DMS153 treated with DMSO at 0.1 percent for 48 hours (cell line): ENCODE measurements around the gene MRPL58.
"Not testable (repeated sequence)": the region's sequence is repeated elsewhere in the genome, so short reads cannot be mapped to it uniquely, and the experiment has no call there.

ENCODE experiments used
- DNase-seq: peaks from one replicate; lab custom pipeline; 2025; ENCODE audit not compliant: unreplicated experiment; lab: John Stamatoyannopoulos, UW

MRPL58 gene

GRCh38 chr17:75012096-75012345 is 449 bp upstream of the MRPL58 start:
- no peak for DNase-seq

DNA sequence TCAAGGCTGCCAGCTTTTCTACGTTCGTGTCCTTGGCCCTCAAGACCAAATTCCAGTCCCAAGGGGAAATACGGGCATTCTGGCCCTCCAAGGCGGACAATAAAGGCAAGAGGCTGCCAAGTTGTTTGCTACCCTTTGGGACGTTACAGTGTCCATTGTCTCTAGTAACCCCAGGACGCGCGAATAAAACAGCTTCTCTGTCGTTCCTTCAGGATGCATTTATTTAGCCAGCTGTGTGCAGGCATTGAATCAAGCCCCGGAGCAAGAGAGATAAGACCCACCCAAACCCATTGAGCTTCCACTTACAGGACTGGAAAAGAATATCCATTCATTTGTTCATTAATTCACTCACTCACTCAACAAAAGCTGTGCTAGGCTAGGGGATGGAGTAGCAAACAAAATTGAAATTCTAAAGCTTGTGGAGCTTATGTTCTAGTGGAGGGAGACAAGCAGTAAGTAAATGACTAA is 656 bp downstream of the MRPL58 start:
- no peak for DNase-seq

- no peak for DNase-seq
These were observed 6.7 kb downstream of the MRPL58 start for GRCh38 chr17:75019146-75019545.

DNA sequence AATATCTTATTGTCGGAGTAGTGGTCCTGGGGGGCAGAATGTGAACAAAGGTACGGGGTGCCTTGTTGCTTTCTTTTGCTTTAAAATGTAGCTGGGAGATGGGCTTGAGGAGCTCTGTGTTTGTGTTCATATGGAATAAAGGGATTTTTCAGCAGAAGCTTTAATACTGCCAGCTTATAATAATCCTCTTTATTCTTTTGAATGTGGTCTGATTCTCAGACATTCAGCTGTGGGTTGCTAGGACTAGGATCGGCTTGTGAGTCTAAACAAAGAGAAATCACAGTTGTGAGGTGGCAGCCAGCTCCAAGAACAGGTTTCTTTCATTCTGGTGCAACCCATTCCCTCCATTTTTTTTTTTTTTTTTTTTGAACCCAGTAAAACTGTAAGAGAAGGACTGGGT is 7.2 kb downstream of the MRPL58 start:
- no peak for DNase-seq

- no peak for DNase-seq
These were observed 8.1 kb downstream of the MRPL58 start for GRCh38 chr17:75020331-75021110.

GRCh38 chr17:75024686-75025397 is 12.4 kb downstream of the MRPL58 start:
- DNase-seq: no peak

GRCh38 chr17:75025398-75025734 is 12.9 kb downstream of the MRPL58 start:
- DNase-seq: not testable (repeated sequence)

DNA sequence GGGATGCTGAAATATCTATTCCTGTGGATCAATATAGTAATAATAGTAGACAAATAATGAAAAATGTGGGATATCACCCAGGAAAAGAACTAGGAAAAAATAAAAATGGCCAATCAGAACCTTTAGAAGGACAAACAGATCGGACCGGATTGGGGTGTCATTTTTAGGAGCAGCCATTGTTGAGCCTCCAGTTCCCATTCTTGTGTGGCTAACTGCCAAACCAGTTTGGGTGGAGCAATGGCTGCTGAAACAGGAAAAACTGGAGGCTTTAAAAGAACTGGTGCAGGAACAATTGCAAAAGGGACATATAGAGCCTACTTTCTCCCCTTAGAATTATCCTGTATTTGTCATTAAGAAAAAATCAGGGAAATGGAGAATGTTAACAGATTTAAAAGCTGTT is 14.2 kb downstream of the MRPL58 start:
- not testable (repeated sequence) for DNase-seq

- DNase-seq: no peak
These were observed 17.7 kb downstream of the MRPL58 start for GRCh38 chr17:75030161-75030560.

GRCh38 chr17:75031972-75032719 is 19.7 kb downstream of the MRPL58 start:
- DNase-seq: peak; percentile 66

- DNase-seq: no peak
These were observed 20.3 kb downstream of the MRPL58 start for GRCh38 chr17:75032720-75033280.

GRCh38 chr17:75033346-75034235 is 21.1 kb downstream of the MRPL58 start:
- peak; percentile 78 for DNase-seq

GRCh38 chr17:75034236-75034908 is 21.9 kb downstream of the MRPL58 start:
- peak; percentile 79 for DNase-seq

DNA sequence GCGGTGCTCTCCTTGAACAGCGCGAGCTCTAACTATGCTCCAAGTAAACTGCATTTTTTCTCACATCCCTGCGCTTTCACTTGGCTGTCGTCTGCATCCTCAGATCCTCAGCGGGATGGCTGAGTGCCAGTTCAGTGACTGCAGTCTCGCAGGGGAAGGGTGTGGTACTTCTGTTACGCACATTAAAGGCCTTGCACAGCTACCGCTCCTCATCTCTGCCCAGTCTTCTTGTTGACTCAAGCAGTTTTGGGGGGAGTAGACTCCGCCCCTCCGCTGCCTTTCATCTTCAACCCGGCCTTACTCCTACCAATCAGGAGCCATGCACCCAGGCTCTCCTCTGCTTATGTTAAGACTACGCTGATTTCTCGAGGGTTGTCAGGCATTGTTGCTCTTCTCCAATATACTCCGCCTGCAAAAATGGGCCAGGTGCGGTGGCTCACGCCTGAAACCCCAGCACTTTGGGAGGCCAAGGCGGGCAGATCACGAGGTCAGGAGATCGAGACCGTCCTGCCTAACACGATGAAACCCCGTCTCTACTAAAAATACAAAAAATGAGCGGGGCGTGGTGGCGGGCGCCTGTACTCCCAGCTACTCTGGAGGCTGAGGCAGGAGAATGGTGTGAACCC is 24.3 kb downstream of the MRPL58 start:
- peak; percentile 65 for DNase-seq

- no peak for DNase-seq
These were observed 26.8 kb downstream of the MRPL58 start for GRCh38 chr17:75039238-75039637.

- DNase-seq: no peak
These were observed 29.3 kb downstream of the MRPL58 start for GRCh38 chr17:75041656-75042280.

DNA sequence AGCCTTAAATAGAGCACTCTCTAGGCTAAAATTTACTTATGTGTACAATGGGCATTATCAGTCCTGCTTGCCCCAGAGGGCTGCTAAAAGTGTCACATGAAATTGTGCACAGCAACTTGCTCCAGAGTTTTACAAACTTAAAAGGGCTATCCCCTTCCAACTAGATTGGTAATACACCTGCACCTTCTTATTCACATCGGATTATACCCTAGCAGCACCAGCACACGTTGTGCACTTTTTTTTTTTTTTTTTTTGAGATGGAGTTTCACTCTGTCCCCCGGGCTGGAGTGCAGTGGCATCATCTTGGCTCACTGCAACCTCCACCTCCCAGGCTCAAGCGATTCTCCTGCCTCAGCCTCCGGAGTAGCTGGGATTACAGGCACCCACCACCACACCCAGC is 31.3 kb downstream of the MRPL58 start:
- DNase-seq: not testable (repeated sequence)

GRCh38 chr17:75044716-75045115 is 32.2 kb downstream of the MRPL58 start:
- DNase-seq: no peak

- DNase-seq: not testable (repeated sequence)
These were observed 33.5 kb downstream of the MRPL58 start for GRCh38 chr17:75045946-75046406.
